Measurements from ENCODE around the gene GNG4.

GNG4 gene

DNA sequence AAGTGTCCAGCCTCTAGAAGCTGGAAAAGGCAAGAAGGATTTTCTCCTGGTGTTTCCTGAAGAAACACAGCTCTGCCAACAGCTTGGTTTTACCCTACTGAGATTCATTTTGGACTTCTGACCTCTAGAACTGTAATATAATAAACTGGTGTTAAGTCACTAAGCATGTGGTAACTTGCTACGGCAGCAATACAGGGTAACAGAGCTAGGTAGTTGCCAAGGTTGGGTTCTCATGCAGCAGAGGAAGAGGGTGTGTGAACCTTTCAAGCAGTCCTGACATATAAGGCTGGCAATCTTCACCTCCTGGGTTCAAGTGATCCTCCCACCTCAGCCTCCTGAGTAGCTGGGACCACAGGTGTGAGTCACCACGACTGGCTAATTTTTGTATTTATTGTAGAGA, 36.0 kb downstream of the GNG4 start:
- Histone ChIP-seq H3K9ac (ENCODE audit: low read length) (no peak overlapping the region), H2AFZ (ENCODE audit: low read length) (no peak overlapping the region), H3K9me2 (replicated peaks; ENCODE audit: insufficient read depth, low read length) (no peaks in the 10 kb centered on the region), H3K4me1 (ENCODE audit: low read length) (no peaks in the 10 kb centered on the region), H4K20me1 (ENCODE audit: insufficient read depth, low read length) (no peaks in the 10 kb centered on the region), H3K4me3 (ENCODE audit: low read length) (no peak overlapping the region), H3K27me3 (replicated peaks; ENCODE audit: insufficient read depth, low read length) (no peaks in the 10 kb centered on the region), H3K27ac (ENCODE audit: low read length) (no peak overlapping the region), H3F3A (ENCODE audit: insufficient read depth, low read length) (no peaks in the 10 kb centered on the region), H3K9me3 (replicated peaks; ENCODE audit: insufficient read depth, low read length) (no peaks in the 10 kb centered on the region), H3K36me3 (replicated peaks; ENCODE audit: insufficient read depth, low read length) (no peaks in the 10 kb centered on the region), H3K4me2 (ENCODE audit: low read depth, low read length) (no peak overlapping the region), H3K79me2 (ENCODE audit: low read length) (no peaks in the 10 kb centered on the region)
- TF ChIP-seq EZH2 (optimal IDR thresholded peaks at IDR 0.05; ENCODE audit: low read depth, low read length) = no peak
- no peak for TF ChIP-seq EZH2phosphoT487 (IDR thresholded peaks at IDR 0.05; ENCODE audit: low read length)
- TF ChIP-seq, protein P1, sequence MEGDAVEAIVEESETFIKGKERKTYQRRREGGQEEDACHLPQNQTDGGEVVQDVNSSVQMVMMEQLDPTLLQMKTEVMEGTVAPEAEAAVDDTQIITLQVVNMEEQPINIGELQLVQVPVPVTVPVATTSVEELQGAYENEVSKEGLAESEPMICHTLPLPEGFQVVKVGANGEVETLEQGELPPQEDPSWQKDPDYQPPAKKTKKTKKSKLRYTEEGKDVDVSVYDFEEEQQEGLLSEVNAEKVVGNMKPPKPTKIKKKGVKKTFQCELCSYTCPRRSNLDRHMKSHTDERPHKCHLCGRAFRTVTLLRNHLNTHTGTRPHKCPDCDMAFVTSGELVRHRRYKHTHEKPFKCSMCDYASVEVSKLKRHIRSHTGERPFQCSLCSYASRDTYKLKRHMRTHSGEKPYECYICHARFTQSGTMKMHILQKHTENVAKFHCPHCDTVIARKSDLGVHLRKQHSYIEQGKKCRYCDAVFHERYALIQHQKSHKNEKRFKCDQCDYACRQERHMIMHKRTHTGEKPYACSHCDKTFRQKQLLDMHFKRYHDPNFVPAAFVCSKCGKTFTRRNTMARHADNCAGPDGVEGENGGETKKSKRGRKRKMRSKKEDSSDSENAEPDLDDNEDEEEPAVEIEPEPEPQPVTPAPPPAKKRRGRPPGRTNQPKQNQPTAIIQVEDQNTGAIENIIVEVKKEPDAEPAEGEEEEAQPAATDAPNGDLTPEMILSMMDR (IDR thresholded peaks at IDR 0.05; ENCODE audit: low read length) = no peak
- no peak for DNase-seq

- DNase-seq = no peak
- TF ChIP-seq EZH2phosphoT487 (IDR thresholded peaks at IDR 0.05; ENCODE audit: low read length) = no peak
- no peak for TF ChIP-seq EZH2 (optimal IDR thresholded peaks at IDR 0.05; ENCODE audit: low read depth, low read length)
- TF ChIP-seq, protein P1 (IDR thresholded peaks at IDR 0.05; ENCODE audit: low read length) = no peak
- Histone ChIP-seq H3K9ac (ENCODE audit: low read length) (no peak overlapping the region), H2AFZ (ENCODE audit: low read length) (no peak overlapping the region), H3K79me2 (ENCODE audit: low read length) (no peaks in the 10 kb centered on the region), H3K27me3 (replicated peaks; ENCODE audit: insufficient read depth, low read length) (no peaks in the 10 kb centered on the region), H3F3A (ENCODE audit: insufficient read depth, low read length) (no peaks in the 10 kb centered on the region), H3K36me3 (replicated peaks; ENCODE audit: insufficient read depth, low read length) (no peaks in the 10 kb centered on the region), H3K4me2 (ENCODE audit: low read depth, low read length) (no peak overlapping the region), H3K9me2 (replicated peaks; ENCODE audit: insufficient read depth, low read length) (no peaks in the 10 kb centered on the region), H3K9me3 (replicated peaks; ENCODE audit: insufficient read depth, low read length) (no peaks in the 10 kb centered on the region), H3K27ac (ENCODE audit: low read length) (no peak overlapping the region), H3K4me1 (ENCODE audit: low read length) (no peaks in the 10 kb centered on the region), H3K4me3 (ENCODE audit: low read length) (no peak overlapping the region), H4K20me1 (ENCODE audit: insufficient read depth, low read length) (no peaks in the 10 kb centered on the region)
These were observed 36.8 kb downstream of the GNG4 start for GRCh38 chr1:235612761-235613160.

DNA sequence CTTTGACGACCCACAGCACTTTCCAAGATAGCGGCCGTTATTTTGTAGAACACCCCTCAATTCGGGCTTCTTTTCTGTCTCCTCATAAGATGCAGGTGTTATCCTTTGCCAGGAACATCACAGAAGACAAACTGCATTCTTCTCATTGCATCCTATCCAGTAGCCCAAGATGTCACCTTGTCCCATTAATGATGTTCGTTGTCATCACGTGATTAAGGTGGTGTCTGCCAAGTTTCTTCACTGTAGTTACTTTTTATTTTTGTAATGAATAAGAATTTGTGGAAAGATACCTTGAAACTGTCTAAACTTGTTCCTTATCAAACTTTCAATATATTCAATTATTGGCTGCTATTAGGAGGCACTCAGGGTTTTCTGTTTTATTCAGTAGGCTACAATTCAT, 39.4 kb downstream of the GNG4 start:
- H3K27ac ChIP-seq (ENCODE audit: low read length) = no peak overlapping the region
- no peaks in the 10 kb centered on the region for H4K20me1 ChIP-seq (ENCODE audit: insufficient read depth, low read length)
- no peaks in the 10 kb centered on the region for H3K9me3 ChIP-seq (replicated peaks; ENCODE audit: insufficient read depth, low read length)
- no peaks in the 10 kb centered on the region for H3K79me2 ChIP-seq (ENCODE audit: low read length)
- no peak overlapping the region for H3K9ac ChIP-seq (ENCODE audit: low read length)
- DNase-seq = no peak
- no peaks in the 10 kb centered on the region for H3K36me3 ChIP-seq (replicated peaks; ENCODE audit: insufficient read depth, low read length)
- no peaks in the 10 kb centered on the region for H3K4me1 ChIP-seq (ENCODE audit: low read length)
- H2AFZ ChIP-seq (ENCODE audit: low read length) = no peak overlapping the region
- no peaks in the 10 kb centered on the region for H3K27me3 ChIP-seq (replicated peaks; ENCODE audit: insufficient read depth, low read length)
- H3K9me2 ChIP-seq (replicated peaks; ENCODE audit: insufficient read depth, low read length) = no peaks in the 10 kb centered on the region
- H3K4me2 ChIP-seq (ENCODE audit: low read depth, low read length) = no peak overlapping the region
- no peaks in the 10 kb centered on the region for H3F3A ChIP-seq (ENCODE audit: insufficient read depth, low read length)
- H3K4me3 ChIP-seq (ENCODE audit: low read length) = no peak overlapping the region
- TF ChIP-seq, protein P1 (IDR thresholded peaks at IDR 0.05; ENCODE audit: low read length) = no peak
